Naive thymus-derived CD4-positive, alpha-beta T cell (primary cell): ENCODE measurements around the gene FSTL5. TPM values are rescaled to one million over a fixed set of nuclear protein-coding genes. Genes with fewer than 3 reads are reported as not detected.

ENCODE experiments used
- ATAC-seq: fragments of 150-1000 bp; cut with Tn5 transposase; 2 replicates; pipeline ENCODE4 v1.10.0; 2021; ENCODE audit warnings: mild to moderate bottlenecking, moderate library complexity
- CTCF ChIA-PET: fragments of 350-600 bp; sonication (Branson Sonifier 250); formaldehyde crosslinking; loops from one replicate; lab custom pipeline; 2021; ENCODE audit warnings: antibody characterized with exemption; lab: Charles Lee
- POLR2A ChIA-PET: fragments of 350-600 bp; sonication (Branson Sonifier 250); formaldehyde crosslinking; loops from one replicate; lab custom pipeline; 2021; ENCODE audit warnings: antibody characterized with exemption, inconsistent platforms; lab: Charles Lee
- DNase-seq, 9 donors: peaks; one replicate each; pipeline versions ENCODE4 v3.0.0 to v3.0.0-alpha.2; 2020 to 2022; ENCODE audit warnings: mixed read lengths in 1 of 9
- H3K27ac ChIP-seq: one replicate; pipeline ENCODE4 v1.7.0; 2013; ENCODE audit warnings: mild to moderate bottlenecking, low read depth, low read length, moderate library complexity
- H3K27me3 ChIP-seq, 2 donors: one replicate each; pipeline ENCODE4 v1.7.0; 2013; ENCODE audit warnings: low read length in 2 of 2, mild to moderate bottlenecking in 2 of 2, moderate library complexity in 2 of 2; ENCODE audit not compliant: control insufficient read depth in 2 of 2, insufficient read depth in 2 of 2
- H3K36me3 ChIP-seq, 3 experiments: 1 replicate in 2 of 3; 2 replicates in 1 of 3; pipeline ENCODE4 v1.7.0; 2013; ENCODE audit warnings: low read length in 3 of 3, mild to moderate bottlenecking in 3 of 3, moderate library complexity in 1 of 3; ENCODE audit not compliant: insufficient read depth in 3 of 3, control insufficient read depth in 2 of 3
- H3K4me1 ChIP-seq, 2 donors: one replicate each; pipeline ENCODE4 v1.7.0; 2013; ENCODE audit warnings: low read length in 2 of 2, mild to moderate bottlenecking in 2 of 2, moderate library complexity in 1 of 2; ENCODE audit not compliant: control insufficient read depth in 2 of 2, insufficient read depth in 2 of 2
- H3K4me3 ChIP-seq: 2 replicates; pipeline ENCODE4 v1.7.0; 2013; ENCODE audit warnings: mild to moderate bottlenecking, low read length
- H3K9me3 ChIP-seq, 3 experiments: 1 replicate in 2 of 3; 2 replicates in 1 of 3; pipeline ENCODE4 v1.7.0; 2013; ENCODE audit warnings: low read length in 3 of 3; ENCODE audit not compliant: control insufficient read depth in 2 of 3
- H3K27ac Mint-ChIP-seq, 9 donors: one replicate each; pipeline ENCODE4 v1.8.0; 2020 to 2022; ENCODE audit warnings: mixed read lengths in 9 of 9, mild to moderate bottlenecking in 8 of 9, moderate library complexity in 5 of 9, inconsistent platforms in 2 of 9
- H3K27me3 Mint-ChIP-seq, 5 donors: one replicate each; pipeline ENCODE4 v1.8.0; 2021 to 2022; ENCODE audit warnings: mixed read lengths in 5 of 5, mild to moderate bottlenecking in 1 of 5
- H3K36me3 Mint-ChIP-seq, 5 donors: one replicate each; pipeline ENCODE4 v1.8.0; 2020 to 2022; ENCODE audit warnings: mixed read lengths in 5 of 5, mild to moderate bottlenecking in 3 of 5, inconsistent platforms in 1 of 5
- H3K4me1 Mint-ChIP-seq, 7 donors: one replicate each; pipeline ENCODE4 v1.8.0; 2020 to 2022; ENCODE audit warnings: mixed read lengths in 7 of 7, mild to moderate bottlenecking in 3 of 7, inconsistent platforms in 1 of 7
- H3K4me3 Mint-ChIP-seq, 10 donors: one replicate each; pipeline ENCODE4 v1.8.0; 2020 to 2022; ENCODE audit warnings: mild to moderate bottlenecking in 10 of 10, mixed read lengths in 10 of 10, moderate library complexity in 6 of 10, inconsistent platforms in 2 of 10
- H3K9me3 Mint-ChIP-seq, 11 donors: one replicate each; pipeline ENCODE4 v1.8.0; 2020 to 2022; ENCODE audit warnings: mixed read lengths in 11 of 11, mild to moderate bottlenecking in 4 of 11, inconsistent platforms in 1 of 11, moderate library complexity in 1 of 11
- intact Hi-C, 2 donors: fragments of 100-400 bp; cut with micrococcal nuclease; formaldehyde crosslinking; loops; one replicate each; pipeline ENCODE4 v1.15.1; 2023
- polyA plus RNA-seq, 2 donors: library from polyadenylated mRNA; unstranded; fragments of 300-500 nt; fragmentation: Illumina TruSeq; gene quantifications; one replicate each; pipeline ENCODE4 v1.2.3, GENCODE V29; 2021
- total RNA-seq, 6 experiments: library from RNA in 5 of 6; stranded (reverse) in 5 of 6; gene quantifications; 1 replicate in 5 of 6; 2 replicates in 1 of 6; pipeline ENCODE4 v1.2.3 and lab custom pipeline; 2021 to 2026

FSTL5 gene
- total and polyA plus RNA-seq, 7 experiments from 2014 or later = not detected

DNA sequence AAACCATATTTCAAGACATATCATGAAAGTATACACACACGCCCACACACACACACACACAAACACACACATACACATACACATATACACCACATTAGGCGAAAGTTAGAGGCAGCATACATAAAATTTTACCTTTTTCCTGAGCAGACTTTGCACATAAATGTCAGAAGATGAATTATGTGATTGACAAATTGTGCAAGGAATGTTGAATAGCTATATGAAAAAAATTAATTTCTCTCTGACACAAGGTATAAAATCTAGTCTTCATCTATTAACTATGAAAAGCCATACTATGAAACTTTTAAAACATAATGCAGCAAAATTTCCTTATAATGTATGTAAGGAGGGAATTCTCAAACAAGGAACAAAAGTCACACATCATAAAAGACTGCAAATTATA lies 24.4 kb downstream of the FSTL5 start:
- H3K36me3 Mint-ChIP-seq = no peaks in the 10 kb centered on the region
- Histone ChIP-seq H3K9me3 (no peaks in the 10 kb centered on the region), H3K27ac (no peak overlapping the region), H3K4me1 (no peaks in the 10 kb centered on the region), H3K4me3 (no peak overlapping the region), H3K27me3 (no peaks in the 10 kb centered on the region), H3K36me3 (no peaks in the 10 kb centered on the region)
- H3K9me3 Mint-ChIP-seq = peaks cover 0 to 12% (median 3%) of the 10 kb centered on the region in 11 donors
- ChIA-PET CTCF (no interaction called here), POLR2A (no interaction called here)
- ATAC-seq (no peak), DNase-seq (no peak)
- H3K27ac Mint-ChIP-seq = no peak overlapping the region
- no peak overlapping the region for H3K4me3 Mint-ChIP-seq
- H3K4me1 Mint-ChIP-seq = no peaks in the 10 kb centered on the region
- no peaks in the 10 kb centered on the region for H3K27me3 Mint-ChIP-seq
- intact Hi-C loops = no loop called here

DNA sequence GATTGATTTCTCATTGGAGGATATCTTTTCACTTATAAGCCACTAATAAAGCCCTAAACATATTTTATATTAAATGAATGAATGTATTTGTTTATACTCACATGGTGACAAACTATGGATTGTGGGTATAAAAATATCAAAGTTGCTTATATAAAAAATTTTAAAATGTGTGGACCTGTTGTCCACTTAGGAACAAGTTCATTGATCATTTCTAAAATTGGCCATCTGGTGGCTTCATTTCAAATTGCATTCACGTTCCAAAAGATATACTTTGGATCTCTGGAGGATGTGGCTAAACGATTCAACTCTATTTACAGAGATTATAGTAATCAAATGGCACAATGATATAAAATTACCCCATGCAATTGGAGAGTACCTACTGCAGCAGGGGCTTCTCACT lies 32.5 kb downstream of the FSTL5 start:
- no peaks in the 10 kb centered on the region for H3K4me1 Mint-ChIP-seq
- H3K4me3 Mint-ChIP-seq = no peak overlapping the region
- no peaks in the 10 kb centered on the region for H3K27me3 Mint-ChIP-seq
- Histone ChIP-seq H3K4me3 (no peak overlapping the region), H3K9me3 (no peaks in the 10 kb centered on the region), H3K36me3 (no peaks in the 10 kb centered on the region), H3K4me1 (no peaks in the 10 kb centered on the region), H3K27me3 (no peaks in the 10 kb centered on the region), H3K27ac (no peak overlapping the region)
- H3K36me3 Mint-ChIP-seq = no peaks in the 10 kb centered on the region
- intact Hi-C loops = no loop called here
- ChIA-PET POLR2A (no interaction called here), CTCF (no interaction called here)
- H3K9me3 Mint-ChIP-seq = peaks cover 0 to 7% (median 2%) of the 10 kb centered on the region in 11 donors
- DNase-seq = no peak
- H3K27ac Mint-ChIP-seq = no peak overlapping the region
- no peak for ATAC-seq

DNA sequence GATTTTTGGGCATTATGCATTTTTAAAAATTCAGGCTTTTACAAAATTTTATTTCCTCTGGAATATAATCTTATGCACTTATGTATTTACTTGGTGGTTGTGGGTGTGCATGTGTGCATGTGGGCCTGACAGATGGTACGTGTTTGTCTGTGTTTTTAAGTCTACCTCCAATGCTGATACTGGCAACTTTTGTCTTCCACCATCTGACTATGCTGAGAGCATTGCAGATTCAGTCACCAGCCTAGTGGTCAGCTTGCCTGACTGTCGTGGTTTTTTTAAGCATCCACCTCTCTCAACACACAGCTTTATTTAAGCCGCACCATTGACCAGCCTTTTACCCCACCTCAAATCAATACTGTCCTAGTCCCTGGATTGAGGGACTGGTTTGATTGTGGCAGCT lies 37.1 kb downstream of the FSTL5 start:
- DNase-seq = no peak
- H3K4me1 Mint-ChIP-seq = no peaks in the 10 kb centered on the region
- peaks cover 0 to 4% (median 0%) of the 10 kb centered on the region in 11 donors for H3K9me3 Mint-ChIP-seq
- H3K27ac Mint-ChIP-seq = no peak overlapping the region
- CTCF ChIA-PET = no interaction called here
- ATAC-seq = no peak
- no peaks in the 10 kb centered on the region for H3K4me1 ChIP-seq
- no peak overlapping the region for H3K4me3 ChIP-seq
- no peaks in the 10 kb centered on the region for H3K36me3 Mint-ChIP-seq
- H3K27ac ChIP-seq = no peak overlapping the region
- H3K27me3 ChIP-seq = no peaks in the 10 kb centered on the region
- no peak overlapping the region for H3K4me3 Mint-ChIP-seq
- no peaks in the 10 kb centered on the region for H3K27me3 Mint-ChIP-seq
- intact Hi-C loops = no loop called here
- POLR2A ChIA-PET = no interaction called here
- no peaks in the 10 kb centered on the region for H3K9me3 ChIP-seq
- no peaks in the 10 kb centered on the region for H3K36me3 ChIP-seq

DNA sequence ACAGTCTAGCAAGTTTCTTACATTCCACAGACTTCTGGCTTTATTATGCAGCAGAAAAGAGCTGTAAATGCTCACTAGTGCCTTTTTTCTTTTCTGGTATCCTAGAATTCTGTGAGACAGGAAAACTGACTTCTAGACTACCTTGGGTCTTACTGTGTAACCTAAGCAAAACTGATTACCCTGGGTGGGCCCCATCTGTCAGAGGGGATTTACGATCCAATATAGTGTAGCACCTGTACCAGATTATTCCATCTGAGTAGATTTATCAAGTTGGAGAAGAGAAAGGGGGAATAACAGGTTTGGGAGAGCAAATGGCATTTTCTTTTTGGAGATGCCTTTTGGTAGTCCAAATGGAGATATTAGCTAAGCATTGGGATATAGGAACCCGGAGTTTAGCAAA lies 46.7 kb downstream of the FSTL5 start:
- Mint-ChIP-seq H3K9me3 (peaks cover 0 to 19% (median 0%) of the 10 kb centered on the region in 11 donors), H3K27me3 (no peaks in the 10 kb centered on the region), H3K4me1 (no peaks in the 10 kb centered on the region), H3K4me3 (no peak overlapping the region), H3K36me3 (no peaks in the 10 kb centered on the region), H3K27ac (no peak overlapping the region)
- H3K4me1 ChIP-seq = no peaks in the 10 kb centered on the region
- peaks cover 0 to 3% (median 0%) of the 10 kb centered on the region in 3 experiments for H3K9me3 ChIP-seq
- no peaks in the 10 kb centered on the region for H3K36me3 ChIP-seq
- no peak overlapping the region for H3K27ac ChIP-seq
- POLR2A ChIA-PET = no interaction called here
- H3K4me3 ChIP-seq = no peak overlapping the region
- CTCF ChIA-PET = no interaction called here
- intact Hi-C loops = no loop called here
- H3K27me3 ChIP-seq = no peaks in the 10 kb centered on the region
- no peak for DNase-seq
- ATAC-seq = no peak

DNA sequence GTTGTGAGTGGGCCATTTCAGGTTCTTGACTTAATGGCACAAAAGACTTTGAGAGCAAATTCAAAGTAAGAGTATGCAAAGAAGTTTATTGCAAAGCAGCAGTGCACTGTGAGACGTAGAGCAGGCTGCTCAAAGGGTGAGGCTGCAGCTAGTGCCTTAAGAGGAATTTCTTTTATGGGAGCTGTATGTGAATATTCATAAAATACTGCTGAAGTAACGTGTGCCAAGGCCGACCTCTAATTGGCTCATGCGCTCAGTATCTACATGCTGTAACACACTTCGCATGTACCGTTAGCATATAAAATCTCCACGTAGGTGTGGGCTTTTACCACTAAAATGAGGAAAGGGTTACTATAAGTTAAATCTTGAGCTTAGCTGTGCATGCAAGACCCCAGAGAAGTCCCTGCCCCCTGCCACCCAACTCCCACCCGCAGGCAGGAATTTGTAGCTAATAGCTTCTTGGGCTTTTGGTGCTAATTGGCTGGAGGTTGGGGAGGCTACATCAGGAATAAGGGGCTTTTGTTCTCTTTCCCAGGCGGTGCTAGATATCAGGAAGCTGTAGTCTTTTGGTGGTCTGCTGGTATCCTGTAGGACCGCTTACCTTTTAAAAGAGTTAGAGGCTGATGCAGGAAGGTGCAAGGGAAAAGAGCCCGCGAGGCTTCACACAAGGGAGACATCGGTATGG lies 47.6 kb downstream of the FSTL5 start:
- no peak overlapping the region for H3K4me3 ChIP-seq
- Mint-ChIP-seq H3K4me1 (no peaks in the 10 kb centered on the region), H3K36me3 (no peaks in the 10 kb centered on the region)

DNA sequence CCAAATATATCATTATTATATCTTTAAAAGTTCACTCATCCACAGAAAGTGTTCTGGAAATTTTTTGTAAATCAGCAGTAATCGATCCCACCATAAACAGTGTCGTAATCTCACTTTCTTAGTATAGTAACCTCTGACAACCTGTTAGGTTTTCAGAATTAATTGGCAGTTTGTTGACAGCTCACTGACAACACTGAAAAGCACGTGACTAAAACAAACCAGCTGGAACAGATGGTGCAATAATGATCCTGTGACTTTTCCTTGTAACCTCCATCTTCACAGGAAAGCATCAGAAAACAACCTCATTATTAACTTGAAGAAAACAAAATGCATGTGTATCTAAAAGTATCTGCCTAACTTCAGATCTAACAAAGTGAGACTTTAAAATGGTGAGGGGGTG lies 48.5 kb downstream of the FSTL5 start:
- H3K9me3 ChIP-seq = peaks cover 0 to 3% (median 0%) of the 10 kb centered on the region in 3 experiments
- no peak for ATAC-seq
- H3K36me3 ChIP-seq = no peaks in the 10 kb centered on the region
- Mint-ChIP-seq H3K9me3 (peaks cover 0 to 19% (median 0%) of the 10 kb centered on the region in 11 donors), H3K27ac (no peak overlapping the region), H3K27me3 (no peaks in the 10 kb centered on the region), H3K36me3 (no peaks in the 10 kb centered on the region), H3K4me1 (no peaks in the 10 kb centered on the region), H3K4me3 (no peak overlapping the region)
- no peaks in the 10 kb centered on the region for H3K27me3 ChIP-seq
- no peaks in the 10 kb centered on the region for H3K4me1 ChIP-seq
- DNase-seq = no peak
- ChIA-PET POLR2A (no interaction called here), CTCF (no interaction called here)
- intact Hi-C loops = no loop called here
- no peak overlapping the region for H3K4me3 ChIP-seq
- H3K27ac ChIP-seq = no peak overlapping the region

More for the DNA sequence above, 47.6 kb downstream of the FSTL5 start:
- ATAC-seq (no peak), DNase-seq (no peak)
- peaks cover 0 to 19% (median 0%) of the 10 kb centered on the region in 11 donors for H3K9me3 Mint-ChIP-seq
- Histone ChIP-seq H3K4me1 (no peaks in the 10 kb centered on the region), H3K27ac (no peak overlapping the region), H3K27me3 (no peaks in the 10 kb centered on the region), H3K36me3 (no peaks in the 10 kb centered on the region), H3K9me3 (peaks cover 0 to 3% (median 0%) of the 10 kb centered on the region in 3 experiments)
- H3K27ac Mint-ChIP-seq = no peak overlapping the region
- intact Hi-C loops = no loop called here
- POLR2A ChIA-PET = no interaction called here
- CTCF ChIA-PET = no interaction called here
- H3K27me3 Mint-ChIP-seq = no peaks in the 10 kb centered on the region
- no peak overlapping the region for H3K4me3 Mint-ChIP-seq

DNA sequence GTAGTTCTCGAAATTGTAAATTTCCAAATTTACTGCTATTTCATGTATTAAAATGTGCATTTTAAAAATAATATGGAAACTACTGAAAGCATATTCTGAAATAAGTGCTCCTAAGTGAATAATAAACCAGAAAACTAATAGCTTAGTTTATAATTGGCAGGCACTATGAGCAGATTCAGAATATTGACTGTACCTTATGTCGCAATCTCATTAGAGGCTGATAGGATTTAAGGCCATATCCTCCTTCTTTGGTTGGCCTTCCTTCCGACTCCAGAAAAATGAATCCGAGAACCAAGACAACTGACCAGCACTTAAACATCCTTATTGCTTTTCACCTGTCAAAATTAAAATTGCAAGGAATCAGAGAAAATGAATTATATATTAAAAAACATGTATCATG lies 52.7 kb downstream of the FSTL5 start:
- no peak overlapping the region for H3K27ac Mint-ChIP-seq
- ChIA-PET CTCF (no interaction called here), POLR2A (no interaction called here)
- H3K4me3 Mint-ChIP-seq = no peak overlapping the region
- no peak overlapping the region for H3K27ac ChIP-seq
- intact Hi-C loops = no loop called here
- no peaks in the 10 kb centered on the region for H3K4me1 ChIP-seq
- H3K9me3 ChIP-seq = no peaks in the 10 kb centered on the region
- ATAC-seq = no peak
- no peaks in the 10 kb centered on the region for H3K27me3 Mint-ChIP-seq
- no peak overlapping the region for H3K4me3 ChIP-seq
- no peak for DNase-seq
- H3K9me3 Mint-ChIP-seq = peaks cover 0 to 19% (median 0%) of the 10 kb centered on the region in 11 donors
- no peaks in the 10 kb centered on the region for H3K36me3 Mint-ChIP-seq
- no peaks in the 10 kb centered on the region for H3K4me1 Mint-ChIP-seq
- no peaks in the 10 kb centered on the region for H3K27me3 ChIP-seq
- no peaks in the 10 kb centered on the region for H3K36me3 ChIP-seq
